Activated CD8-positive, alpha-beta memory T cell treated with anti-CD3 and anti-CD28 coated beads, Interleukin-2, amount 50 U/mL, for 48 hours (primary cell): ENCODE measurements around the gene TIMM10.

Experiments
- DNase-seq: peaks from one replicate; pipeline ENCODE4 v3.0.0-alpha.2; 2020

Gene TIMM10

DNA sequence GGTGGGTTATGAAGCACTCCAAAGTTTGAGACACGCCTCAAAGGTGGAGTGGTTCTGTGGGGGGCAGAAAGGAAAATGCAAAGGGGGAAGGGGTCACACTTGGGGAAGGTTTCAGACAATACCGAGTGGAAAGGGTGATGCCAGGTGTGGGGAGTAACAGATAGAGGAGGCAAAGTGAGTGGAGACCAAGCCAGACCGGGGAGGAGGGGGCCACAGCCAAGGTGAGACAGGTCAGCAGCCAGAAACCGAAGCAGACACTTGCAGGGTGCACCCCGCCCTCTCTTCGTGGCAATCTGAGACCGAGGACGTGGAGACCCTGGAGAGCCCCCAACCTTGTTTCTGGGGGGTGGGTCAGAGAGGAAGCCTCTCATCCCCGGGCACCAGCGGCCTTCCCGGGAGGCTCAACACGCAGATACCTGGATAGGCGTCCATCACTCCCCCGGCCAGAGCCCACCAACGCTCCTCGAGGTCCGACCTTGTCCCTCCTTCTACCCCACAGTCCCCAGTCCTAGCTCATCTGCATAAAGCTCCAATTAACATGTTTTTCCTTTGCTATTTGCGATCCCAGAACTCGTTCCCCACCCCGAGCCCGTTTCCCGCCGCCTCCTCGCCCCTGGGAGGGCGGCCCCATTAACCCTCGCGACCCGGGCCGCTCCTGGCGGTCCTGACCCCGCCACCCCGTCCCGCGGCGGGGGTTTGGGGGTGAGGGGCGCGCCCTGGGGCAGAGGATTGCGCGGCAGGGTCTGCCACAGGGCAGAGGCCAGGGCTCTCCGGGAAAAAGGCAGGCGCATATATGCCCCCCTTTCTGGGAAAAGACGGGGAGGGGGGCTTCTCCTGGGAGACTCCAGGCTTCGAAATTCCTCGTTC, 48.4 kb downstream of the TIMM10 start:
- no peak for DNase-seq

DNA sequence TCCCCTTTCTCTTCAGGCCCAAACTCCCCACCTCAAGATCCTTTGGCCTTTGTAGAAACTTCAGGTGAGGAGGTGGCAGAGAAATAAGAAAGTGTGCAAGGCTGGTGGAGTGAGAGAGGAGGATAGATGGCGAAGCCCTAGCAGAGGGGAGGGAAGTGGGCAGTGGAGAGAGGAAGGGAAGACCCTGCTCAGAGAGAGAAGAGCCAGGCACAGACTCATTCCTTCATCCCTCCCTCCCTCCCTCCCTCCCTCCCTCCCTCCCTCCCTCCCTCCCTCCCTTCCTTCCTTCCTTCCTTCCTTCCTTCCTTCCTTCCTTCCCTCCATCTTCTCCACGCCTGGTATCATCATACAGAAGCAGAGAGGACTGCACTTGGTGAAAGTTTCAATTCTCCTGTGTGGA, 49.2 kb downstream of the TIMM10 start:
- no peak for DNase-seq

DNA sequence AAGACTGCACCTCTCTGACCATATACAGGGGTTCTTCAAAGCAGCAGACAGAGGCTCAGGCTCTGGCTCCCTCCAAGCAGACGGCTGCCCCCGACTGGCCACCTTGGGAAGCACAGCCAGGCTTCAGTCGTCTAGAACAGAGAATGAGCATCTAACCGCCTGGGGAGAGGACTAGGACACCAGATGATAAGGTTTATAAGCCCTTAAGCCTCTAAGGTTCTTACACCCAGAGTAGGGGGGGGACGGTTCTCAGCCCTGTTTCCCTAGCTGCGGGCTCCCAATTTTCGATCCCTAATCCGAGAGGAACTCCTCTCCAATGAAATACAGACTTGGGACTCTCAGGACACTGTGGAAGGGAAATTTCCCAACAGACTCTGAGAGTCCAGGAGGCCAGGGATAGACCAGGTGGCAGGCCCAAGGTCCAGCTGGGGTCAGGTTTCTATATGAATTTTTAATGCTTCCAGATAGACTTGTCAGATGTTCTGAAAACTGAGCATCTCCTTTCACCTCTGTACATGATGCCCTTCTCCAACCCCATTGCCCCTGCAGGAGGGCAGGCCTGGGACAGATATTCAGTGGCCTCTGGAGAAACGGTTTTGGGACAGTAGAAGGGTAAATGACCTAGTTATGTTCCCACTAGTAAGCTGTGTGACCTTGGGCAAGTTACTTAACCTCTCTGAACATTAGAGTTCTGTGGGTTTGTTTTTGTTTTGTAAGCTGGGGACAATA, 50.0 kb downstream of the TIMM10 start:
- peak; percentile 85 for DNase-seq

GRCh38 chr11:57479911-57480310, 50.6 kb downstream of the TIMM10 start:
- DNase-seq, result no peak

DNA sequence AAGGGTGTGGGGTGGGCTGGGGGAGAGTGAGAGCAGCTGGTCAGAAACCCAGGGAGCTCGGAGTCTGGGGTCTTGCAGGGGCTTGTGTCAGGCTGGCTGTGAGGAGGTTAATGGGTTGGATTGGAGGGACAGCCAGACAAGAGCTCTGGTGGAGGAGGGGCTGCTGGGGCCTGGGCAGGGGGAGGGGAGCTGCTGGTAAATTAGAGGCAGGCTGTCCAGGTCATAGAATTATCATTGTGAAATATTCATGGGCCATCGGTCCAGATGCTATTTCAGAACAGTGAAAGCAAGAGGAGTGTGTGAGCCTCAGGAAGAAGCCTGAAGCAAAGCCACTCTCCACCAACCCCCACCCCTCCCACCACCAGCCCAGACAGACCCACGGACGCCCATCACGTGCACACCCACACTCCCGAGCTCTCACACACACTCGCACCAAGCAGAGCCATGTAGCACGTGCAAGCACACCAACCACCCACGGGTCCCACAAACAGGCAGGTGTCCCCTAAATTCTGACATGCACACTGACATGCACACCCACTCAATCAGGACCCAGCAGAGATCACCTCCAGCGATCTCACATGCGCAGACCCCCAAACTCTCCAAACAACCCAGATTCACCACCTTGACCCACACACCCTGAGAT, 51.4 kb downstream of the TIMM10 start:
- no peak for DNase-seq
